GM23248 (cell line): Measurements from ENCODE around the gene PIRT. TPM values are rescaled to one million over a fixed set of nuclear protein-coding genes. Genes with fewer than 3 reads are reported as not detected.
A peak's percentile ranks its signal among the peaks of the same experiment; 100 is the strongest.

ENCODE experiments used
- DNase-seq: peaks from one replicate; pipeline ENCODE4 v3.0.0-alpha.2; 2015
- H2AFZ ChIP-seq: fragments of 200-600 bp; sonication (generic); 2 replicates; pipeline ENCODE4 v1.6.1; 2016; ENCODE audit warnings: antibody characterized with exemption
- H3F3A ChIP-seq: fragments of 200-600 bp; sonication (generic); 2 replicates; pipeline ENCODE4 v1.6.1; 2016; ENCODE audit warnings: mild to moderate bottlenecking, antibody characterized with exemption, mixed run types; ENCODE audit not compliant: insufficient read depth
- H3K27ac ChIP-seq: fragments of 200-600 bp; sonication (generic); 2 replicates; pipeline ENCODE4 v1.5.1; 2016; ENCODE audit warnings: mild to moderate bottlenecking
- H3K27me3 ChIP-seq: fragments of 200-600 bp; sonication (generic); replicated peaks from 2 replicates; pipeline ENCODE4 v1.6.1; 2016; ENCODE audit warnings: mild to moderate bottlenecking; ENCODE audit not compliant: insufficient read depth
- H3K36me3 ChIP-seq: fragments of 200-600 bp; sonication (generic); 2 replicates; pipeline ENCODE4 v1.6.1; 2016; ENCODE audit warnings: low read depth, mild to moderate bottlenecking
- H3K4me1 ChIP-seq: fragments of 200-600 bp; sonication (generic); 2 replicates; pipeline ENCODE4 v1.6.1; 2016; ENCODE audit warnings: mild to moderate bottlenecking; ENCODE audit not compliant: insufficient read depth
- H3K4me2 ChIP-seq: fragments of 200-600 bp; sonication (generic); one replicate; pipeline ENCODE4 v1.6.1; 2016; ENCODE audit warnings: mild to moderate bottlenecking; ENCODE audit not compliant: unreplicated experiment
- H3K4me3 ChIP-seq: fragments of 200-600 bp; sonication (generic); 2 replicates; pipeline ENCODE4 v1.5.1; 2016; ENCODE audit warnings: mild to moderate bottlenecking
- H3K79me2 ChIP-seq: fragments of 200-600 bp; sonication (generic); 2 replicates; pipeline ENCODE4 v1.6.1; 2016; ENCODE audit warnings: mild to moderate bottlenecking; ENCODE audit not compliant: insufficient read depth
- H3K9ac ChIP-seq: fragments of 200-600 bp; sonication (generic); 2 replicates; pipeline ENCODE4 v1.6.1; 2016; ENCODE audit warnings: mild to moderate bottlenecking
- H3K9me2 ChIP-seq: fragments of 200-600 bp; sonication (generic); 2 replicates; pipeline ENCODE4 v1.6.1; 2016; ENCODE audit warnings: mixed run types, mild to moderate bottlenecking, moderate library complexity; ENCODE audit not compliant: insufficient read depth
- H3K9me3 ChIP-seq: fragments of 200-600 bp; sonication (generic); one replicate; pipeline ENCODE4 v1.6.1; 2017; ENCODE audit warnings: low read depth
- H4K20me1 ChIP-seq: fragments of 200-600 bp; sonication (generic); 2 replicates; pipeline ENCODE4 v1.6.0; 2016; ENCODE audit not compliant: insufficient read depth
- EZH2 ChIP-seq: fragments of 200-600 bp; sonication (generic); IDR thresholded peaks from 2 replicates; pipeline ENCODE4 v1.6.1; 2018; ENCODE audit warnings: antibody characterized with exemption, mild to moderate bottlenecking; ENCODE audit not compliant: insufficient read depth, poor library complexity, severe bottlenecking
- EZH2phosphoT487 ChIP-seq: fragments of 200-600 bp; sonication (generic); IDR thresholded peaks from 2 replicates; pipeline ENCODE4 v1.6.1; 2018; ENCODE audit warnings: antibody characterized with exemption, moderate library complexity, mild to moderate bottlenecking, low read depth; ENCODE audit not compliant: insufficient read depth
- WGBS, 2 experiments: methylation state at CpG; one replicate each; pipeline ENCODE4 v1.1.6; 2015 to 2017; ENCODE audit warnings: low lambda C conversion rate in 2 of 2, low coverage in 1 of 2; ENCODE audit errors: missing lambda C conversion rate in 2 of 2; 5-methylcytosine and 5-hydroxymethylcytosine counted together
- in situ Hi-C: fragments of 300-500 bp; cut with MboI; formaldehyde crosslinking; loops from 2 replicates; pipeline ENCODE4 v1.15.0; 2020
- polyA plus RNA-seq: library from polyadenylated mRNA; unstranded; fragments of >200 nt; fragmentation: Nextera tagmentation; extraction: Ambion mirVana; gene quantifications from 2 replicates; pipeline ENCODE4 v1.2.1, GENCODE V29; 2016
- total RNA-seq: library from RNA; depleted of rRNA; stranded (reverse); fragments of >200 nt; shearing (Covaris generic); gene quantifications from 2 replicates; pipeline ENCODE4 v1.2.3, GENCODE V29; 2014

PIRT gene
- total and polyA plus RNA-seq, 2 experiments from 2014 or later: not detected

DNA sequence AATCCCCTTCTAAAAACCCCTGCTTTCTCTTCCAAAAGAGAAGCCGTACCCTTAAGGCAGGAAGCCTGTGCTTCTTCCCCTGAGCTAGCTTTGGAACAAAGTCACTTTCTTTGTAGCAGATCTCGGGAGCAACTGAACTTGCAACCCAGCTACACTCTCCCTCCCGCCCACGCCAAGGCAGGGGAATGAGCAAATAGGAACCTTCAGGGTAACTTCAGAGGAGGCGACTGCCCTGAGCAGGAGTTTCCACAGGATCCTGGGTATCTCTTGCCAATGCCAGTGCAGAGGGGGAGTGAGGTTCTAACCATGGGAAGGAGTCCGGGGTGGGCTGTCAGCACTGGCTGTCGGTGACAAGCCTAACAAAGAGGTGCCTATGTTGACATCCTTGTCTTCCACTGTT, 5.9 kb upstream of the PIRT start:
- Histone ChIP-seq H3K9me3 (no peaks in the 10 kb centered on the region), H3K27ac (no peak overlapping the region), H3K4me3 (no peak overlapping the region), H3K9me2 (no peaks in the 10 kb centered on the region), H3K9ac (no peak overlapping the region), H4K20me1 (no peaks in the 10 kb centered on the region), H2AFZ (no peak overlapping the region), H3K4me1 (no peaks in the 10 kb centered on the region), H3K36me3 (no peaks in the 10 kb centered on the region), H3F3A (no peaks in the 10 kb centered on the region), H3K4me2 (no peak overlapping the region), H3K79me2 (no peaks in the 10 kb centered on the region), H3K27me3 (no peaks in the 10 kb centered on the region; the same call in 1 of the 2 replicates)
- in situ Hi-C loops: loop anchor here (10.0 kb wide), 1 partner anchor 199 kb away; no protein-coding TSS in a partner anchor
- peak; percentile 13 for DNase-seq
- WGBS, 2 experiments: 64 to 68% methylated on average over 7 of the region's 7 CpGs
- TF ChIP-seq EZH2phosphoT487 (no peak), EZH2 (no peak)

DNA sequence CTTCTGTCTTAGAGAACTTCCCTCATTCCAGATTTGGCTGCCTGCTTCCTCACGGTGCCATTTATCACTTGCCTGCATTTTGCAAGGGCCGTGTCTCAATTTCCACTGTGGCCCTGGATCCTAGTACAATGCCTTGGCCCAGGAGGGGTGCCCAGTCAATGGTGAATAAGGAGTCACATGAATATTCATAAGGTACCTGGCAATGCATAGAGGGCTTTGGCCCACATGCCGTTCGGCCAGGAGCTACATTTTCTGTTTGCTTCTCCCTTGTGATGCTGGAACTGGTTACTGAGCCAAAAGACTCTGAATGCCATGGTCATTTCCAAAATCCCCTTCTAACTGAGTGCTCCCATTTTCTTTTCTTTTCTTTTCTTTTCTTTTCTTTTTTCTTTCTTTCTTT, 4.8 kb upstream of the PIRT start:
- 56 to 58% methylated on average over 4 of the region's 4 CpGs for WGBS, 2 experiments

GRCh38 chr17:10838682-10839081, 795 bp upstream of the PIRT start:
- Histone ChIP-seq H3K36me3 (no peaks in the 10 kb centered on the region), H4K20me1 (no peaks in the 10 kb centered on the region), H2AFZ (no peak overlapping the region), H3K4me2 (no peak overlapping the region), H3F3A (no peaks in the 10 kb centered on the region), H3K4me1 (no peaks in the 10 kb centered on the region), H3K27me3 (no peaks in the 10 kb centered on the region; the same call in 1 of the 2 replicates), H3K4me3 (no peak overlapping the region), H3K9me2 (no peaks in the 10 kb centered on the region), H3K27ac (no peak overlapping the region), H3K9me3 (no peaks in the 10 kb centered on the region), H3K79me2 (no peaks in the 10 kb centered on the region), H3K9ac (no peak overlapping the region)
- TF ChIP-seq EZH2phosphoT487 (no peak), EZH2 (no peak)
- in situ Hi-C loops: no loop called here
- 54 to 58% methylated on average over 5 of the region's 5 CpGs for WGBS, 2 experiments
- no peak for DNase-seq

More for the DNA sequence above, 4.8 kb upstream of the PIRT start:
- Histone ChIP-seq H3F3A (no peaks in the 10 kb centered on the region), H3K9me2 (no peaks in the 10 kb centered on the region), H3K9ac (no peak overlapping the region), H3K27me3 (no peaks in the 10 kb centered on the region; the same call in 1 of the 2 replicates), H3K79me2 (no peaks in the 10 kb centered on the region), H3K4me1 (no peaks in the 10 kb centered on the region), H4K20me1 (no peaks in the 10 kb centered on the region), H3K27ac (no peak overlapping the region), H3K4me3 (no peak overlapping the region), H3K4me2 (no peak overlapping the region), H2AFZ (no peak overlapping the region), H3K36me3 (no peaks in the 10 kb centered on the region), H3K9me3 (no peaks in the 10 kb centered on the region)
- in situ Hi-C loops: loop anchor here (10.0 kb wide), 1 partner anchor 198 kb away; no protein-coding TSS in a partner anchor
- TF ChIP-seq EZH2phosphoT487 (no peak), EZH2 (no peak)
- DNase-seq: no peak

DNA sequence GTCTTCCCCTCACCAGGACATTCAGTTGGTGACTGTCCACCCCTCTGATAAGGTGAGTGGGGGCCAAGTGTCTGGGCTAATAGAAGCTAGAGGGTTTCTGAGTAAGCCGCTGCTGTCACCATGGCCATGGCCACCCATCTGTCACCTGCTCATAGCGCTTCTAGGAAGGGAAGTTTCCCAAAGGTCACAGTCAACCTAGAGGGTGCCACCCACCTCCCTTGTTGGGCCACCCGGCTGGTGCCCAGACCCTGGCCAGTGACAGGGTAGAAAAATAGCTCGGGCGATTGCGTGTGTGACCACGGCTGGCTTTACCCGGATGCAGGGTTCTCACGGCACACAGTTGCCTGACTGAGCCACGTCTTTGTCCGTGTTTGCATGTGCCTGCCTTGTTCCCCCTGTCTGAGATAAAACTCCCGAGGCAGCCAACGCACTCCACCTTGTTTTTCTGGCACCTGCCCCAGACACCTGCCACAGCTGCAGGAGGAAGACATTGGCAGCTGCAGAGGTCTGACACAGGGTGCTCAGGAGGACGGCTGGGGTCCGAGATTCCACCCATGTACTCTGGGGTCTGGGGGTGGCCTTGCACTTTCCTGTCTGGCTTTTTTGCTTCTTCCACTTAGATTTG, 809 bp downstream of the PIRT start:
- H3K9me3 ChIP-seq: no peaks in the 10 kb centered on the region
- no peaks in the 10 kb centered on the region for H3K9me2 ChIP-seq
- H2AFZ ChIP-seq: no peak overlapping the region
- H4K20me1 ChIP-seq: no peaks in the 10 kb centered on the region
- H3K4me1 ChIP-seq: no peaks in the 10 kb centered on the region
- H3K36me3 ChIP-seq: no peaks in the 10 kb centered on the region
- no peak overlapping the region for H3K9ac ChIP-seq
- 59 to 65% methylated on average over 15 of the region's 15 CpGs for whole genome bisulfite sequencing, 2 experiments
- H3K79me2 ChIP-seq: no peaks in the 10 kb centered on the region
- TF ChIP-seq EZH2phosphoT487 (no peak), EZH2 (no peak)
- in situ Hi-C loops: no loop called here
- H3K27me3 ChIP-seq: no peaks in the 10 kb centered on the region; the same call in 1 of the 2 replicates
- H3K4me3 ChIP-seq: no peak overlapping the region
- DNase-seq: no peak
- no peak overlapping the region for H3K4me2 ChIP-seq
- H3K27ac ChIP-seq: no peak overlapping the region
- H3F3A ChIP-seq: no peaks in the 10 kb centered on the region

- DNase-seq: no peak
- H3K36me3 ChIP-seq: no peaks in the 10 kb centered on the region
These were observed 1.7 kb downstream of the PIRT start for GRCh38 chr17:10836145-10836544.

More at GRCh38 chr17:10836145-10836544, 1.7 kb downstream of the PIRT start:
- Histone ChIP-seq H3K4me1 (no peaks in the 10 kb centered on the region), H3K9me3 (no peaks in the 10 kb centered on the region), H2AFZ (no peak overlapping the region), H3K4me3 (no peak overlapping the region), H3K9ac (no peak overlapping the region), H3K9me2 (no peaks in the 10 kb centered on the region), H3F3A (no peaks in the 10 kb centered on the region), H3K27ac (no peak overlapping the region), H4K20me1 (no peaks in the 10 kb centered on the region), H3K4me2 (no peak overlapping the region), H3K27me3 (no peaks in the 10 kb centered on the region; the same call in 1 of the 2 replicates), H3K79me2 (no peaks in the 10 kb centered on the region)
- WGBS, 2 experiments: 55 to 59% methylated on average over 7 of the region's 7 CpGs
- TF ChIP-seq EZH2phosphoT487 (no peak), EZH2 (no peak)
- in situ Hi-C loops: no loop called here
